Muscle of leg (tissue), 16 donors: ENCODE results near the gene SEMA3D. TPM values are rescaled to one million over a fixed set of nuclear protein-coding genes. Genes with fewer than 3 reads are reported as not detected.
A peak's percentile ranks its signal among the peaks of the same experiment; 100 is the strongest.

Experiments
- DNase-seq: peaks from one replicate; pipeline ENCODE4 v3.0.0; 2013
- H3K27ac ChIP-seq: one replicate; pipeline ENCODE4 v1.5.1; 2013; ENCODE audit warnings: mild to moderate bottlenecking, low read length, control low read depth
- H3K27me3 ChIP-seq: one replicate; pipeline ENCODE4 v1.6.1; 2013; ENCODE audit warnings: low read length; ENCODE audit not compliant: control insufficient read depth, insufficient read depth
- H3K36me3 ChIP-seq: one replicate; pipeline ENCODE4 v1.6.1; 2013; ENCODE audit warnings: low read length; ENCODE audit not compliant: control insufficient read depth, insufficient read depth
- H3K4me1 ChIP-seq: one replicate; pipeline ENCODE4 v1.6.1; 2013; ENCODE audit warnings: low read length; ENCODE audit not compliant: control insufficient read depth, insufficient read depth
- H3K4me3 ChIP-seq: one replicate; pipeline ENCODE4 v1.5.1; 2013; ENCODE audit warnings: low read length, control low read depth
- H3K9me3 ChIP-seq: replicated peaks from 2 replicates; pipeline ENCODE4 v1.6.1; 2013; ENCODE audit warnings: low read depth, low read length; ENCODE audit not compliant: control insufficient read depth
- WGBS: methylation state at CpG from one replicate; pipeline ENCODE4 v1.1.5; 2013; ENCODE audit warnings: missing lambda C conversion rate; ENCODE audit not compliant: insufficient coverage; 5-methylcytosine and 5-hydroxymethylcytosine counted together
- long read RNA-seq, 11 donors: transcript quantifications; one replicate each; lab custom pipeline, GENCODE V29; 2026
- polyA plus RNA-seq, 8 donors: library from polyadenylated mRNA; unstranded; fragments of 120-200 nt; gene quantifications; one replicate each; pipeline versions ENCODE4 v1.2.1 to v1.2.3, GENCODE V29; 2013; ENCODE audit warnings: inconsistent platforms in 1 of 8, low replicate concordance in 1 of 8; ENCODE audit not compliant: insufficient read length in 8 of 8, insufficient read depth in 1 of 8
- total RNA-seq: library from RNA; stranded (reverse); fragments of 120-200 nt; gene quantifications from one replicate; pipeline ENCODE4 v1.2.4, GENCODE V29; 2013

Gene SEMA3D
- total RNA-seq (19.8 TPM), polyA plus RNA-seq (10 to 100 TPM in 7 of 8 donors, 1 to 10 TPM in 1; 8.5 to 29.3 (median 17.5) TPM)
- long read RNA-seq, donor 1 = 0 reads
- long read RNA-seq, donor 2 = 0 reads
- long read RNA-seq, donor 3 = 0 reads
- long read RNA-seq, donor 4 = 0 reads
- long read RNA-seq, donor 5 = 0 reads
- long read RNA-seq, donor 6 = 0 reads
- long read RNA-seq, donor 7 = 0 reads
- long read RNA-seq, donor 8 = 0 reads
- long read RNA-seq, donor 9 = 0 reads
- long read RNA-seq, donor 10 = 0 reads
- long read RNA-seq, donor 11 = 0 reads

DNA sequence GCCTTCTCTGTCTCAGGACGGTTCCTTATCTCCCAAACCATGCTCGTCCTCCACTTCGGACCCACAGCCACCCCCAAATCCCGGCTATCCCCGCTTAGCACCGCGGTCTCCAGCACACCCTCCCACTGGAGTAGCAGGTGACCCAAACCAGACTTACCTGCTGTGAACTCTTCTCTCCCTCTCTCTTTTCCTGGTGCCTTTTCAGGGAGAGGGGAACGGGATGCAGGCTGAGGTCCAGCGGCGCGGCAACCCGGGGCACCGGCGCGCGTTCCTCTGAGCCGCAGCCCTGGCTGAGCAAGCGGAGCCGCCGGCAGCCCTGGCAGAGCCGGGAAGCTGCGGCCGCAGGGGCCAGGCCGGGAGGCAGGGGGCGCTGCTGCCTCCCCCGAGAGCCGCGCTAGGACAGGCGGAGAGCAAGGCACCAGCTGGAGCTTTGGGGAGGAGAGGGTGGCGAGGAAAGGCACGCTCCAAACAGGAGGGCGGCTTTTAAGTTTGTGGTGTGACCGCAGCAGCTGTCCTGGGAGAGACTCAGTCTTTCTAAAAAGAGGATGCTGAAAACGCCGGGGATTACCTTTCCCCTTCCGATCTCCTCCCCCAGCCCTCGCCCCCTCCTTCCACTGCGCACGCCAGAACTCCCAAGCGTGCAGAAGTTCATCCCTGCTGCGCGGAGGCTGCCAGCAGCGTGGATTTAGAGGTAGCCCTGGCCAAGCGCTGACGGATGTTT lies at the start of gene SEMA3D:
Gene SEMA3D, minus strand, starts transcription at position 536 of the 721 bp plus-strand sequence. CDS start 65,165 bp downstream, outside the sequence.
- Histone ChIP-seq H3K4me3 (peak within 1 kb of the TSS; percentile 80), H3K27me3 (peaks cover 11% of the 10 kb centered on the region), H3K9me3 (no peaks in the 10 kb centered on the region), H3K36me3 (no peaks in the 10 kb centered on the region), H3K4me1 (peaks cover 10% of the 10 kb centered on the region), H3K27ac (peak within 1 kb of the TSS; percentile 77)
- under 1% methylated on average over 36 of the region's 45 CpGs for WGBS
- peak; percentile 91 for DNase-seq

DNA sequence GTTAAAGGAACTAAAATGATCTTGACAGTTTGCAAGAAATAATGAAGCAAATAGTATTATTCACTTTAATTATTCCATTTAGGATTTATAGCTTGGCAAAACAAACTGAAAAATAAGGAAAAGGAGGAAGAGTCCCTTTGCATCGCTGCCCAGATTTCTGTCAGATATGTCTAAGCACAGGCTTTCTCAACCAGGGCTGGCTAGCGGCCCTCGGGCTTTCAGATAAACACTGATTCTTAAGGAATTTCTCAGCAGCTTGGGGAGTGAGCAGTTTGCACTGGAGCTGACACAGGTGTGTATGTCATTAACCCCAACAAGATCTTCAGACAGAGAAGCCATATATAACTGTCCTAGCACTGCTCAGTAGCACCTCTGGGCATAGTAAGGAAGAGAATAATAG lies 47.9 kb upstream of the SEMA3D start:
- Histone ChIP-seq H3K4me1 (no peaks in the 10 kb centered on the region), H3K9me3 (no peaks in the 10 kb centered on the region), H3K27me3 (no peaks in the 10 kb centered on the region), H3K4me3 (no peak overlapping the region), H3K36me3 (no peaks in the 10 kb centered on the region), H3K27ac (no peak overlapping the region)
- DNase-seq = peak; percentile 5
- no CpG with 5 or more reads among the region's 3 CpGs for WGBS

DNA sequence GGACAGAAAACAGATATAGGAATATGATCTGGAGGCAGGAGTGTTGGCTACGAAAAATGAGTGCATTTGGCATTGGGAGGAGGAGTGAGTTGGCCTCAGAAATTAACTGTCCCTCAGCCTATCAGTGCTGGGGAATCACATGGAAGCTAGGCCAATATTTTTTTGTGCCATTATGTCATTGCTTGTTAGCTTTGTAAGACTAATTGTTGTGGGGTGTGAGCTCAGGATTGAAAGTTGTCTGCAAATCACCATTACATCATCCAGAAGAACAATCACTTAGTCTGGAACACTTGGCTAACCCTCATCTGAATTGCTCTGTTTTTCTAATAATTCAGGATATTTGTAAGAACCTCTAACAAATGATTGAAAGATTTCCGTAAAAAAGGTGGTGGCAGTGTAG lies 45.2 kb upstream of the SEMA3D start:
- DNase-seq = peak; percentile 3
- Histone ChIP-seq H3K9me3 (no peaks in the 10 kb centered on the region), H3K27ac (no peak overlapping the region), H3K4me1 (no peaks in the 10 kb centered on the region), H3K4me3 (no peak overlapping the region), H3K36me3 (no peaks in the 10 kb centered on the region), H3K27me3 (no peaks in the 10 kb centered on the region)
- WGBS = 56% methylated on average over 1 of the region's 2 CpGs

DNA sequence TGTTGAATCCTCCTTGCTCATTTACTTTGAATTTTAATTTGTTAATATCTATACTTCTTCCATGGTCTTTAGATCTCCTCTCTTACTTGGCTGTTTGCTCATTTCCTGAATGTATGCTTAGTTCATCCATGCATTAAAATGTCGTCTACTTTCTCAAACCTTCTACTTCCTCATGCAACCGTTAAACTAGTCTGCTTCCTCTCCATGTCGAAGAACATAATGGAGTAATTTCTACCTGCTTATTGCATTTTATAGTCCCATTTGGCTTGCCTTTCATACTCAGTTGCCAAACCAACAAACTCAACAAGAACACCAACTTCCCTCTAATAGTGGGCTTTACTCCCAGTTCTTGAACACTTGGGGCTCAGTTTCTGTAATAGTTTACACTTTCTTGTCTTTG lies 43.8 kb upstream of the SEMA3D start:
- Histone ChIP-seq H3K4me3 (no peak overlapping the region), H3K36me3 (no peaks in the 10 kb centered on the region), H3K4me1 (no peaks in the 10 kb centered on the region), H3K9me3 (no peaks in the 10 kb centered on the region), H3K27me3 (no peaks in the 10 kb centered on the region), H3K27ac (no peak overlapping the region)
- no peak for DNase-seq
- 67% methylated on average over 3 of the region's 3 CpGs for WGBS

DNA sequence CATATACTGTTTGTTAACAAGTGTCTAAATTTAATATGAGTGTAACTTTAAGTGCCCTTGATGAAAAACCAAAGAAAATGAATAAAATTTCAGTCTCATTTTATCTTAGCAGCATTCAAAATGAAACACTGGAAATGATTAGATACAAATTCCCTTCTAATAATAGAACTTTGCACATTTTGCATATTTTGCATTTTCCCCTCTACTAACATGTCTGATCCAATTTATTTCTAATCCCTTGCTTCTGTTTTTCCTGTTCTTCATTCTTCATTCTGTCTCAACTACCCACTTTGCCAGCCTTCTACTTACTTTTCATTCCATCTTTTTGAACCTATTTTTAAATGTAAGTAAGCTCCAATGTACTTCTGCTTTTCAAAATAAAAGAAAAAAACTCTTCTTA lies 42.7 kb upstream of the SEMA3D start:
- no peak overlapping the region for H3K4me3 ChIP-seq
- no peak overlapping the region for H3K27ac ChIP-seq
- DNase-seq = no peak
- no peaks in the 10 kb centered on the region for H3K27me3 ChIP-seq
- H3K36me3 ChIP-seq = no peaks in the 10 kb centered on the region
- no peaks in the 10 kb centered on the region for H3K4me1 ChIP-seq
- H3K9me3 ChIP-seq = no peaks in the 10 kb centered on the region

DNA sequence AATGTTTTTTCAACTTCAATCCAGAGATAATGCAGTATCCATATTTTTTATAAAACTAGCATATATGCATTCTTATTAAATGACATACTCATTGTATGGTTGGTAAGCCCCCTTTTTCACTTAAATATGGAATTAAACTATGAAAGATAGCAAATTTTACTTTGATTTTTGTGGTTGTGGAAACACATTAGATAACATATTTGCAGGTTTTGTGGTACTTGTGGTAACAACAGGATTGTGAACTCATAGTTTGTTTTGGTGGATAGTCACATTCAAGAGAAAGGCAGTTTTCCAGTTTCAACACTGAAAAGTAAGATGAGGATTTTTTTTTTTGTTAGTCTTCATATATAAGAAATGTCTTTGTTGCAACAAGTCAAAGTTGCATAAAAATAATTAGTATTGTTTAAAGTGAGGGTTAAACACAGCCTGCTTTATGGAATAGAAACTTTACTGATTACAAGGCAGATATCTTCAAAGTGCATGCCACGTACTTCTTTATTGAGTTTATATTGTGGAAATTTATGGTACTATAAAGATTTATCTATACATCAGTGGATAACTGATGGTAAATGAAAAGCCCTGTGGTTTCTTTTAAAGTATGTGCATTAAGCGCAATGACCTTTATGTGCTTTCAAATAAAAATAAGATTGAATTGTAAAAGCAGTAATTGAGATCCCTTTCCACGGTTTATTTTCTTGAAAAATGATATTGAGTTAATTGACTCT lies 39.7 kb upstream of the SEMA3D start:
- Histone ChIP-seq H3K27ac (no peak overlapping the region), H3K4me1 (no peaks in the 10 kb centered on the region), H3K36me3 (no peaks in the 10 kb centered on the region), H3K9me3 (no peaks in the 10 kb centered on the region), H3K27me3 (no peaks in the 10 kb centered on the region), H3K4me3 (no peak overlapping the region)
- no peak for DNase-seq
- WGBS = no CpG with 5 or more reads among the region's 3 CpGs

DNA sequence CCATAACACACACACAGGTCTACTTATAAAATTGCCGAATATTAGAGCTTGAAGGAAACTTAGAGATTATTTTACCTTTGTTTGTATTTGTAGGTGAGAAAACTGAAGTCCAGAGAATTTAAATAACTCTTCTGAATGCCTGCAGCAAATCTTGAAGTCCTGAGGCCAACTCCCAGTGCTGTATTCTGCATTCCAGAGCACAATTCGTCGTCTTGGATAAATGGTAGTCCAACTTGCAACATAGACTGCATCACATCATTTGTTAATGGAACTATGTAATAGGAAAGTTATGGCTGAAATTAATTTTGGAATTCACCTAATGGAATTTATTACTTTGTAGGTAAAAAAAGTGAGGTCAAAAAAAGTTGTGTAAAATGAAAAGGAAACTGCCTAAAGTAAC lies 37.3 kb upstream of the SEMA3D start:
- peak; percentile 14 for DNase-seq
- no peaks in the 10 kb centered on the region for H3K36me3 ChIP-seq
- H3K27ac ChIP-seq = no peak overlapping the region
- no CpG with 5 or more reads among the region's 3 CpGs for WGBS
- no peak overlapping the region for H3K4me3 ChIP-seq
- no peaks in the 10 kb centered on the region for H3K4me1 ChIP-seq
- H3K9me3 ChIP-seq = no peaks in the 10 kb centered on the region
- H3K27me3 ChIP-seq = no peaks in the 10 kb centered on the region

DNA sequence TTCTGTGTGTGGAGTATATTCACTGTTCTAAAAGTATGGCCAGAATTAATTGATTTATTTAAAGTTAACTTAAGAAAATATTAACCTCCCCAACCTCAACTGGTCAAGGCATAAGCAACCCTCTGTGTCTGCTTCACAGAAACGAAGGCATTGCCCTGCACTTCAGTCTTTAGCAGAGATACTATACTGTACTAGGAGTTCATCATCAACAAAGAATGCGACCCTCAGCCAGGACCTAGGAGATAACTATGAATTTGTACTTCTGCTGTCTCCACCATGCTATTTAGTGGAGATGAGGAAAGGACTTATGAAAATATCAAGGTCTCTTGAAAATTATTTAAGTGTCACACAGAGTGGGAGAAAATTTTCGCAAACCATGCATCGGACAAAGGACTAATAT lies 35.7 kb upstream of the SEMA3D start:
- Histone ChIP-seq H3K36me3 (no peaks in the 10 kb centered on the region), H3K9me3 (no peaks in the 10 kb centered on the region), H3K4me3 (no peak overlapping the region), H3K27me3 (no peaks in the 10 kb centered on the region), H3K4me1 (no peaks in the 10 kb centered on the region), H3K27ac (no peak overlapping the region)
- DNase-seq = no peak
- WGBS = no CpG with 5 or more reads among the region's 4 CpGs

DNA sequence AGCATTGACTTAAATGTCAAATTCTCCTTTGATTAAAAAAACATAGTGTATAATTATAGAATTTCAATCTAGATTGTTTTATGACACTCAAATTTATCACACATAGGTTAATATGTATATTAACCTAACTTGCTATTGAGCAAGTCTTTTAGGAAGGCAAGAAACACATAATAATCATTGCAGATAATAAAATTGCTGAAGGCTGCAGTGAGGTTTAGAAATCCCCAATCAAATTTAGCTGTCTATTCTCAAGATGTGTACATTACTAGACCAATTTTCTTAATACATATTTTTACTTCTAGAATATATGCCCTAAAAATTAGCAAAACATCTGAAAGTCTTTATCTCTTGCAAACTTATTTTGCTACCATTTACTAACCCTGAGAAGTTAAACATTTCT lies 34.9 kb upstream of the SEMA3D start:
- H3K9me3 ChIP-seq = no peaks in the 10 kb centered on the region
- no peaks in the 10 kb centered on the region for H3K27me3 ChIP-seq
- DNase-seq = no peak
- no peaks in the 10 kb centered on the region for H3K4me1 ChIP-seq
- no peak overlapping the region for H3K27ac ChIP-seq
- no peaks in the 10 kb centered on the region for H3K36me3 ChIP-seq
- H3K4me3 ChIP-seq = no peak overlapping the region

DNA sequence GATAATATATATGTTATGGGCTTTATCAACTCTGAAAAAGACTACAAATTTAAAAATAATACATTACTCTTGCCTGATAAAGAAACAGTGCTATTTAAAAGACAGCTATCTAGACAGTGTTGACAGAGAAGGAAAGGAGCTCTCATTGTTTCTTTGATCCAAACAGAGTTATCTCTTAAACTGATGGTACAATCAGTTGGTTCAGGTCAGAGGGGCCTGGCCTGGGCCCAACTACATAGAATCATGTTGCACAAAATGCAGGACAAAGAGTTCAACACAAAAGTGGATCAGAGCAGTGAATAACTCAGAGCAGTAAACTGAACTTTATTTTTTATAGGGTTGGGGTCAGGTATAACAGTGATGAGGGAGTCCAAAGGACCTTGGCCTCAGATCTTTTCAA lies 33.8 kb upstream of the SEMA3D start:
- DNase-seq = no peak
- no peaks in the 10 kb centered on the region for H3K9me3 ChIP-seq
- H3K27me3 ChIP-seq = no peaks in the 10 kb centered on the region
- no peak overlapping the region for H3K4me3 ChIP-seq
- H3K36me3 ChIP-seq = no peaks in the 10 kb centered on the region
- H3K4me1 ChIP-seq = no peaks in the 10 kb centered on the region
- H3K27ac ChIP-seq = no peak overlapping the region
